ENCODE results near the gene RYR3. TPM values are rescaled to one million over a fixed set of nuclear protein-coding genes. Genes with fewer than 3 reads are reported as not detected.

RYR3 gene
- total RNA-seq, 1 donor from 2014 or later, result 4.8 TPM

- no peak for TF ChIP-seq CTCF (IDR thresholded peaks at IDR 0.05; ENCODE audit: unreplicated experiment)
- H3K4me1 Mint-ChIP-seq (ENCODE audit: unreplicated experiment), result no peaks in the 10 kb centered on the region
- no peaks in the 10 kb centered on the region for H3K36me3 Mint-ChIP-seq (ENCODE audit: low read depth, unreplicated experiment)
These were observed 50.1 kb downstream of the RYR3 start for GRCh38 chr15:33360886-33361285.

GRCh38 chr15:33369941-33370622, 59.3 kb downstream of the RYR3 start:
- no peak for DNase-seq (ENCODE audit: low spot score)
- no peaks in the 10 kb centered on the region for H3K36me3 Mint-ChIP-seq (ENCODE audit: low read depth, unreplicated experiment)
- peaks cover 2% of the 10 kb centered on the region for H3K4me1 Mint-ChIP-seq (ENCODE audit: unreplicated experiment)
- no peak overlapping the region for H3K4me3 Mint-ChIP-seq (ENCODE audit: unreplicated experiment)
- no peak for TF ChIP-seq CTCF (IDR thresholded peaks at IDR 0.05; ENCODE audit: unreplicated experiment)
- H3K27ac Mint-ChIP-seq (ENCODE audit: unreplicated experiment), result no peak overlapping the region
- no peaks in the 10 kb centered on the region for H3K9me3 Mint-ChIP-seq (ENCODE audit: unreplicated experiment)
- no peaks in the 10 kb centered on the region for H3K27me3 Mint-ChIP-seq (ENCODE audit: unreplicated experiment)

More at GRCh38 chr15:33360886-33361285, 50.1 kb downstream of the RYR3 start:
- Mint-ChIP-seq H3K27ac (ENCODE audit: unreplicated experiment) (no peak overlapping the region), H3K4me3 (ENCODE audit: unreplicated experiment) (no peak overlapping the region), H3K27me3 (ENCODE audit: unreplicated experiment) (no peaks in the 10 kb centered on the region), H3K9me3 (ENCODE audit: unreplicated experiment) (no peaks in the 10 kb centered on the region)
- no peak for DNase-seq (ENCODE audit: low spot score)

- no peaks in the 10 kb centered on the region for H3K36me3 Mint-ChIP-seq (ENCODE audit: low read depth, unreplicated experiment)
- no peak for DNase-seq (ENCODE audit: low spot score)
- H3K27ac Mint-ChIP-seq (ENCODE audit: unreplicated experiment), result no peak overlapping the region
- no peaks in the 10 kb centered on the region for H3K27me3 Mint-ChIP-seq (ENCODE audit: unreplicated experiment)
- peaks cover 5% of the 10 kb centered on the region for H3K4me1 Mint-ChIP-seq (ENCODE audit: unreplicated experiment)
- TF ChIP-seq CTCF (IDR thresholded peaks at IDR 0.05; ENCODE audit: unreplicated experiment), result no peak
- no peak overlapping the region for H3K4me3 Mint-ChIP-seq (ENCODE audit: unreplicated experiment)
- no peaks in the 10 kb centered on the region for H3K9me3 Mint-ChIP-seq (ENCODE audit: unreplicated experiment)
These were observed 59.9 kb downstream of the RYR3 start for GRCh38 chr15:33370623-33371020.

GRCh38 chr15:33371159-33371558, 60.4 kb downstream of the RYR3 start:
- no peak overlapping the region for H3K27ac Mint-ChIP-seq (ENCODE audit: unreplicated experiment)
- no peaks in the 10 kb centered on the region for H3K9me3 Mint-ChIP-seq (ENCODE audit: unreplicated experiment)
- H3K4me1 Mint-ChIP-seq (ENCODE audit: unreplicated experiment), result peaks cover 5% of the 10 kb centered on the region
- TF ChIP-seq CTCF (IDR thresholded peaks at IDR 0.05; ENCODE audit: unreplicated experiment), result no peak
- H3K36me3 Mint-ChIP-seq (ENCODE audit: low read depth, unreplicated experiment), result no peaks in the 10 kb centered on the region
- no peaks in the 10 kb centered on the region for H3K27me3 Mint-ChIP-seq (ENCODE audit: unreplicated experiment)
- DNase-seq (ENCODE audit: low spot score), result no peak
- no peak overlapping the region for H3K4me3 Mint-ChIP-seq (ENCODE audit: unreplicated experiment)

GRCh38 chr15:33374226-33374914, 63.6 kb downstream of the RYR3 start:
- no peak for DNase-seq (ENCODE audit: low spot score)
- Mint-ChIP-seq H3K4me1 (ENCODE audit: unreplicated experiment) (peaks cover 5% of the 10 kb centered on the region), H3K4me3 (ENCODE audit: unreplicated experiment) (no peak overlapping the region), H3K27me3 (ENCODE audit: unreplicated experiment) (no peaks in the 10 kb centered on the region), H3K9me3 (ENCODE audit: unreplicated experiment) (no peaks in the 10 kb centered on the region), H3K27ac (ENCODE audit: unreplicated experiment) (no peak overlapping the region), H3K36me3 (ENCODE audit: low read depth, unreplicated experiment) (no peaks in the 10 kb centered on the region)
- TF ChIP-seq CTCF (IDR thresholded peaks at IDR 0.05; ENCODE audit: unreplicated experiment), result no peak

Measured in endothelial cell (in vitro differentiated cells).